PC-3 (cell line): ENCODE measurements around the gene HCCS. TPM values are rescaled to one million over a fixed set of nuclear protein-coding genes. Genes with fewer than 3 reads are reported as not detected.

Experiments
- ATAC-seq: fragments of 200-7000 bp; cut with Tn5 transposase; 2 replicates; pipeline ENCODE4 v1.9.1; 2020; ENCODE audit warnings: mild to moderate bottlenecking, moderate library complexity
- BruUV-seq: library from RNA; stranded (reverse); fragments of 400-500 nt; replicated peaks from 2 replicates; lab custom pipeline; 2021; lab: Mats Ljungman, UMichigan
- CTCF ChIA-PET: fragments of 300-600 bp; sonication (Branson Sonifier 250); formaldehyde crosslinking; loops from one replicate; lab custom pipeline; 2022; ENCODE audit warnings: antibody characterized with exemption; lab: Charles Lee
- POLR2A ChIA-PET: fragments of 300-600 bp; sonication (Branson Sonifier 250); formaldehyde crosslinking; loops from one replicate; lab custom pipeline; 2022; ENCODE audit warnings: antibody characterized with exemption; ENCODE audit not compliant: unreplicated experiment; lab: Charles Lee
- DNase-seq: peaks from one replicate; pipeline ENCODE4 v3.0.0-alpha.2; 2015
- H2AFZ ChIP-seq: fragments of 300-600 bp; sonication (generic); 2 replicates; pipeline ENCODE4 v1.6.0; 2016; ENCODE audit warnings: antibody characterized with exemption, low read length
- H3F3A ChIP-seq: fragments of 300-600 bp; sonication (generic); one replicate; pipeline ENCODE4 v1.6.0; 2017; ENCODE audit warnings: antibody characterized with exemption, low read length, control low read depth, mild to moderate bottlenecking; ENCODE audit not compliant: unreplicated experiment
- H3K27ac ChIP-seq: fragments of 300-600 bp; sonication (generic); 2 replicates; pipeline ENCODE4 v1.5.1; 2016; ENCODE audit warnings: mild to moderate bottlenecking, low read length
- H3K27me3 ChIP-seq: fragments of 300-600 bp; sonication (generic); 2 replicates; pipeline ENCODE4 v1.6.1; 2016; ENCODE audit warnings: low read length, mixed read lengths
- H3K36me3 ChIP-seq: fragments of 300-600 bp; sonication (generic); 2 replicates; pipeline ENCODE4 v1.6.1; 2016; ENCODE audit warnings: low read depth, mixed run types, low read length, mixed read lengths
- H3K4me1 ChIP-seq: fragments of 300-600 bp; sonication (generic); 2 replicates; pipeline ENCODE4 v1.5.1; 2016; ENCODE audit warnings: low read length; ENCODE audit not compliant: insufficient read depth
- H3K4me2 ChIP-seq: fragments of 300-600 bp; sonication (generic); 2 replicates; pipeline ENCODE4 v1.6.0; 2016; ENCODE audit warnings: low read length
- H3K4me3 ChIP-seq: fragments of 300-600 bp; sonication (generic); 2 replicates; pipeline ENCODE4 v1.5.1; 2016; ENCODE audit warnings: mild to moderate bottlenecking, low read length, mixed read lengths
- H3K79me2 ChIP-seq: fragments of 300-600 bp; sonication (generic); 2 replicates; pipeline ENCODE4 v1.6.1; 2017; ENCODE audit warnings: low read length, mixed read lengths
- H3K9ac ChIP-seq: fragments of 300-600 bp; sonication (generic); 2 replicates; pipeline ENCODE4 v1.6.0; 2016; ENCODE audit warnings: mild to moderate bottlenecking, low read length
- H3K9me2 ChIP-seq: fragments of 300-600 bp; sonication (generic); replicated peaks from 2 replicates; pipeline ENCODE4 v1.6.1; 2016; ENCODE audit warnings: mixed run types, low read length, mixed read lengths
- H3K9me3 ChIP-seq: fragments of 300-600 bp; sonication (generic); 2 replicates; pipeline ENCODE4 v1.6.1; 2016; ENCODE audit warnings: low read length, mixed read lengths
- H4K20me1 ChIP-seq: fragments of 300-600 bp; sonication (generic); 2 replicates; pipeline ENCODE4 v1.6.1; 2016; ENCODE audit warnings: low read length, mixed read lengths
- CTCF ChIP-seq: fragments of 300-600 bp; sonication (generic); conservative IDR thresholded peaks from 2 replicates; pipeline ENCODE4 v1.5.1; 2017; ENCODE audit warnings: antibody characterized with exemption, low read depth, mild to moderate bottlenecking, low read length
- EZH2 ChIP-seq: fragments of 300-600 bp; sonication (generic); IDR thresholded peaks from one replicate; pipeline ENCODE4 v1.6.1; 2017; ENCODE audit warnings: antibody characterized with exemption, mild to moderate bottlenecking, low read length; ENCODE audit not compliant: unreplicated experiment
- EZH2phosphoT487 ChIP-seq: fragments of 300-600 bp; sonication (generic); IDR thresholded peaks from 2 replicates; pipeline ENCODE4 v1.6.1; 2018; ENCODE audit warnings: mild to moderate bottlenecking, antibody characterized with exemption, low read length, borderline replicate concordance
- intact Hi-C: fragments of 100-400 bp; cut with micrococcal nuclease; formaldehyde crosslinking; loops from 2 replicates; pipeline ENCODE4 v1.9.0; 2023
- total RNA-seq: library from RNA; depleted of rRNA; stranded (reverse); fragments of >200 nt; gene quantifications from 2 replicates; pipeline ENCODE4 v1.2.3, GENCODE V29; 2014

Gene HCCS
- total RNA-seq, 1 experiment from 2014 or later: 54.4 TPM

- DNase-seq: peak; percentile 73
- Histone ChIP-seq H3K9me3 (no peaks in the 10 kb centered on the region), H3K36me3 (no peaks in the 10 kb centered on the region), H3K27me3 (no peaks in the 10 kb centered on the region), H3K4me1 (no peaks in the 10 kb centered on the region), H3K4me3 (no peak overlapping the region), H3K79me2 (no peaks in the 10 kb centered on the region), H4K20me1 (no peaks in the 10 kb centered on the region), H3K9me2 (no peaks in the 10 kb centered on the region), H3K9ac (no peak overlapping the region), H3K4me2 (no peak overlapping the region), H3K27ac (no peak overlapping the region), H2AFZ (0 out of 2 replicates have a peak overlapping the region, but pooled peaks have one; percentile 49), H3F3A (no peaks in the 10 kb centered on the region)
- no TSS peak for BruUV-seq
- no peak for ATAC-seq
- ChIA-PET CTCF (no interaction called here), POLR2A (no interaction called here)
- TF ChIP-seq CTCF (peak; percentile 67), EZH2 (no peak), EZH2phosphoT487 (no peak)
- intact Hi-C loops: loop anchor here (1.0 kb wide), 1 partner anchor 948 kb away; no protein-coding TSS in a partner anchor
These were observed 26.5 kb downstream of the HCCS start for GRCh38 chrX:11137543-11138139.

GRCh38 chrX:11138498-11139390 lies 27.6 kb downstream of the HCCS start:
- H4K20me1 ChIP-seq: no peaks in the 10 kb centered on the region
- H3K9ac ChIP-seq: no peak overlapping the region
- no peaks in the 10 kb centered on the region for H3K36me3 ChIP-seq
- ATAC-seq (no peak), DNase-seq (no peak)
- ChIA-PET POLR2A (no interaction called here), CTCF (no interaction called here)
- H3K27me3 ChIP-seq: no peaks in the 10 kb centered on the region
- H3F3A ChIP-seq: no peaks in the 10 kb centered on the region
- no peak overlapping the region for H2AFZ ChIP-seq
- no peak overlapping the region for H3K4me2 ChIP-seq
- no peaks in the 10 kb centered on the region for H3K9me3 ChIP-seq
- H3K27ac ChIP-seq: no peak overlapping the region
- BruUV-seq: no TSS peak
- no peaks in the 10 kb centered on the region for H3K79me2 ChIP-seq
- H3K9me2 ChIP-seq: no peaks in the 10 kb centered on the region
- TF ChIP-seq CTCF (no peak), EZH2 (no peak), EZH2phosphoT487 (no peak)
- no peak overlapping the region for H3K4me3 ChIP-seq
- intact Hi-C loops: no loop called here
- H3K4me1 ChIP-seq: no peaks in the 10 kb centered on the region
